MCF 10A (cell line): ENCODE results near the gene SEMA4D. TPM values are rescaled to one million over a fixed set of nuclear protein-coding genes. Genes with fewer than 3 reads are reported as not detected.

Experiments
- BruUV-seq: library from RNA; stranded (reverse); fragments of 400-500 nt; replicated peaks from 2 replicates; lab custom pipeline; 2021; lab: Mats Ljungman, UMichigan
- CTCF ChIA-PET: fragments of 300-600 bp; sonication (Branson Sonifier 250); formaldehyde crosslinking; extraction: SDS; loops from one replicate; lab custom pipeline; 2021; ENCODE audit warnings: antibody characterized with exemption, inconsistent platforms; lab: Yijun Ruan, JAX
- POLR2A ChIA-PET: fragments of 300-600, 350-650 bp; sonication (Branson Sonifier 250); formaldehyde crosslinking; extraction: SDS; loops from one replicate; lab custom pipeline; 2020; ENCODE audit warnings: antibody characterized with exemption, inconsistent platforms; lab: Yijun Ruan, JAX
- DNase-seq: peaks from one replicate; pipeline ENCODE4 v3.0.0-alpha.2; 2018; ENCODE audit not compliant: unreplicated experiment
- H3K27ac Mint-ChIP-seq: one replicate; pipeline ENCODE4 v1.8.0; 2022; ENCODE audit warnings: mild to moderate bottlenecking, low read depth, mixed read lengths; ENCODE audit not compliant: unreplicated experiment
- H3K27me3 Mint-ChIP-seq: one replicate; pipeline ENCODE4 v1.8.0; 2022; ENCODE audit warnings: mixed read lengths; ENCODE audit not compliant: insufficient read depth, unreplicated experiment
- H3K36me3 Mint-ChIP-seq: one replicate; pipeline ENCODE4 v1.8.0; 2022; ENCODE audit warnings: mild to moderate bottlenecking, moderate library complexity, mixed read lengths; ENCODE audit not compliant: insufficient read depth, unreplicated experiment
- H3K4me1 Mint-ChIP-seq: one replicate; pipeline ENCODE4 v1.8.0; 2022; ENCODE audit warnings: mixed read lengths; ENCODE audit not compliant: insufficient read depth, unreplicated experiment
- H3K4me3 Mint-ChIP-seq: one replicate; pipeline ENCODE4 v1.8.0; 2022; ENCODE audit warnings: mild to moderate bottlenecking, moderate library complexity, mixed read lengths; ENCODE audit not compliant: unreplicated experiment
- H3K9me3 Mint-ChIP-seq: one replicate; pipeline ENCODE4 v1.8.0; 2022; ENCODE audit warnings: mixed read lengths; ENCODE audit not compliant: unreplicated experiment
- intact Hi-C: fragments of 100-400 bp; cut with micrococcal nuclease; formaldehyde crosslinking; loops from 2 replicates; pipeline ENCODE4 v1.14.1; 2022
- total RNA-seq: library from RNA; stranded (reverse); gene quantifications from 2 replicates; pipeline ENCODE4 v1.2.3, GENCODE V29; 2022
- TF ChIP-seq, protein P1 (sequence below): fragments of 200-600 bp; IDR thresholded peaks from one replicate; pipeline ENCODE4 v1.8.0; 2022; ENCODE audit warnings: antibody characterized with exemption, mild to moderate bottlenecking; ENCODE audit not compliant: unreplicated experiment

Gene SEMA4D
- total RNA-seq, 1 experiment from 2014 or later = 4.2 TPM

- Mint-ChIP-seq H3K4me1 (peaks cover 10% of the 10 kb centered on the region), H3K36me3 (peaks cover 5% of the 10 kb centered on the region), H3K4me3 (no peak overlapping the region), H3K27ac (no peak overlapping the region), H3K27me3 (peaks cover 20% of the 10 kb centered on the region), H3K9me3 (no peaks in the 10 kb centered on the region)
- TF ChIP-seq, protein P1, sequence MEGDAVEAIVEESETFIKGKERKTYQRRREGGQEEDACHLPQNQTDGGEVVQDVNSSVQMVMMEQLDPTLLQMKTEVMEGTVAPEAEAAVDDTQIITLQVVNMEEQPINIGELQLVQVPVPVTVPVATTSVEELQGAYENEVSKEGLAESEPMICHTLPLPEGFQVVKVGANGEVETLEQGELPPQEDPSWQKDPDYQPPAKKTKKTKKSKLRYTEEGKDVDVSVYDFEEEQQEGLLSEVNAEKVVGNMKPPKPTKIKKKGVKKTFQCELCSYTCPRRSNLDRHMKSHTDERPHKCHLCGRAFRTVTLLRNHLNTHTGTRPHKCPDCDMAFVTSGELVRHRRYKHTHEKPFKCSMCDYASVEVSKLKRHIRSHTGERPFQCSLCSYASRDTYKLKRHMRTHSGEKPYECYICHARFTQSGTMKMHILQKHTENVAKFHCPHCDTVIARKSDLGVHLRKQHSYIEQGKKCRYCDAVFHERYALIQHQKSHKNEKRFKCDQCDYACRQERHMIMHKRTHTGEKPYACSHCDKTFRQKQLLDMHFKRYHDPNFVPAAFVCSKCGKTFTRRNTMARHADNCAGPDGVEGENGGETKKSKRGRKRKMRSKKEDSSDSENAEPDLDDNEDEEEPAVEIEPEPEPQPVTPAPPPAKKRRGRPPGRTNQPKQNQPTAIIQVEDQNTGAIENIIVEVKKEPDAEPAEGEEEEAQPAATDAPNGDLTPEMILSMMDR = no peak
- BruUV-seq = no TSS peak
- DNase-seq = no peak
- intact Hi-C loops = no loop called here
- CTCF ChIA-PET = no interaction called here
- POLR2A ChIA-PET = no interaction called here
Observed at GRCh38 chr9:89515416-89515815, 17.5 kb upstream of the SEMA4D start.

- TF ChIP-seq, protein P1 = no peak
Observed at GRCh38 chr9:89514956-89515355, 17.0 kb upstream of the SEMA4D start.

GRCh38 chr9:89514337-89514736, 16.4 kb upstream of the SEMA4D start:
- H3K4me1 Mint-ChIP-seq = peaks cover under 1% of the 10 kb centered on the region
- no peak overlapping the region for H3K27ac Mint-ChIP-seq
- intact Hi-C loops = no loop called here
- BruUV-seq = no TSS peak
- TF ChIP-seq, protein P1 = no peak
- H3K9me3 Mint-ChIP-seq = no peaks in the 10 kb centered on the region
- H3K27me3 Mint-ChIP-seq = peaks cover 20% of the 10 kb centered on the region
- ChIA-PET CTCF (no interaction called here), POLR2A (interaction anchor here (0.7 kb wide), 1 partner anchor 11 kb away, joined by 3 read pairs; no protein-coding TSS in a partner anchor)
- H3K36me3 Mint-ChIP-seq = peaks cover under 1% of the 10 kb centered on the region
- no peak for DNase-seq
- no peak overlapping the region for H3K4me3 Mint-ChIP-seq

More at GRCh38 chr9:89514956-89515355, 17.0 kb upstream of the SEMA4D start:
- no peak overlapping the region for H3K27ac Mint-ChIP-seq
- H3K4me1 Mint-ChIP-seq = peaks cover 7% of the 10 kb centered on the region
- H3K9me3 Mint-ChIP-seq = no peaks in the 10 kb centered on the region
- peaks cover 5% of the 10 kb centered on the region for H3K36me3 Mint-ChIP-seq
- H3K27me3 Mint-ChIP-seq = peaks cover 20% of the 10 kb centered on the region
- CTCF ChIA-PET = no interaction called here
- intact Hi-C loops = no loop called here
- POLR2A ChIA-PET = no interaction called here
- no peak overlapping the region for H3K4me3 Mint-ChIP-seq
- BruUV-seq = no TSS peak
- DNase-seq = no peak

GRCh38 chr9:89513837-89514236, 15.9 kb upstream of the SEMA4D start:
- H3K36me3 Mint-ChIP-seq = no peaks in the 10 kb centered on the region
- no TSS peak for BruUV-seq
- POLR2A ChIA-PET = interaction anchor here (0.7 kb wide), 1 partner anchor 10 kb away, joined by 3 read pairs; no protein-coding TSS in a partner anchor

More at GRCh38 chr9:89513837-89514236, 15.9 kb upstream of the SEMA4D start:
- no peak overlapping the region for H3K4me3 Mint-ChIP-seq
- peaks cover 20% of the 10 kb centered on the region for H3K27me3 Mint-ChIP-seq
- H3K4me1 Mint-ChIP-seq = no peaks in the 10 kb centered on the region
- no peak overlapping the region for H3K27ac Mint-ChIP-seq
- H3K9me3 Mint-ChIP-seq = no peaks in the 10 kb centered on the region
- TF ChIP-seq, protein P1 = no peak
- no peak for DNase-seq
- intact Hi-C loops = no loop called here
- CTCF ChIA-PET = interaction anchor here (0.5 kb wide), 1 partner anchor 82 kb away, joined by 3 read pairs; no protein-coding TSS in a partner anchor
